ENCODE results near the gene LRRD1.
"Not testable (repeated sequence)": the region's sequence is repeated elsewhere in the genome, so short reads cannot be mapped to it uniquely, and the experiment has no call there.

LRRD1 gene

GRCh38 chr7:92121681-92122080 lies 57.3 kb downstream of the LRRD1 start:
- H3K27ac Mint-ChIP-seq, result no peak overlapping the region
- no peak overlapping the region for H3K4me3 Mint-ChIP-seq
- ATAC-seq (no peak), DNase-seq (no peak)
- H3K9me3 Mint-ChIP-seq, result no peaks in the 10 kb centered on the region
- H3K27me3 Mint-ChIP-seq, result no peaks in the 10 kb centered on the region
- H3K4me1 Mint-ChIP-seq, result peaks cover 10% of the 10 kb centered on the region

- Mint-ChIP-seq H3K27ac (peak overlapping the region in 1 of 2 donors; percentile 56), H3K9me3 (no peaks in the 10 kb centered on the region), H3K4me1 (peaks cover 10% of the 10 kb centered on the region), H3K27me3 (no peaks in the 10 kb centered on the region), H3K4me3 (no peak overlapping the region)
- ATAC-seq (no peak), DNase-seq (no peak)
Observed at GRCh38 chr7:92119213-92119759, 59.7 kb downstream of the LRRD1 start.

- Mint-ChIP-seq H3K27me3 (no peaks in the 10 kb centered on the region), H3K4me1 (peaks cover 10% of the 10 kb centered on the region), H3K4me3 (no peak overlapping the region), H3K9me3 (no peaks in the 10 kb centered on the region), H3K27ac (peak overlapping the region in 1 of 2 donors; percentile 33)
- ATAC-seq (no peak), DNase-seq (no peak)
Observed at GRCh38 chr7:92116949-92117348, 62.0 kb downstream of the LRRD1 start.

GRCh38 chr7:92115821-92116220 lies 63.1 kb downstream of the LRRD1 start:
- Mint-ChIP-seq H3K4me3 (no peak overlapping the region), H3K4me1 (peaks cover 9% of the 10 kb centered on the region), H3K27me3 (no peaks in the 10 kb centered on the region), H3K9me3 (no peaks in the 10 kb centered on the region), H3K27ac (no peak overlapping the region)
- no peak for ATAC-seq
- no peak for DNase-seq

- H3K4me3 Mint-ChIP-seq, result no peak overlapping the region
- H3K4me1 Mint-ChIP-seq, result no peaks in the 10 kb centered on the region
- no peaks in the 10 kb centered on the region for H3K27me3 Mint-ChIP-seq
- no peak for DNase-seq
- no peaks in the 10 kb centered on the region for H3K9me3 Mint-ChIP-seq
- no peak overlapping the region for H3K27ac Mint-ChIP-seq
- ATAC-seq, result no peak
Observed at GRCh38 chr7:92110857-92111256, 68.1 kb downstream of the LRRD1 start.

- H3K9me3 Mint-ChIP-seq, result no peaks in the 10 kb centered on the region
- peak overlapping the region in 1 of 2 donors; percentile 16 for H3K27ac Mint-ChIP-seq
- no peak overlapping the region for H3K4me3 Mint-ChIP-seq
- ATAC-seq, result no peak
- H3K4me1 Mint-ChIP-seq, result no peaks in the 10 kb centered on the region
- DNase-seq, result no peak
- no peaks in the 10 kb centered on the region for H3K27me3 Mint-ChIP-seq
Observed at GRCh38 chr7:92108821-92109220, 70.1 kb downstream of the LRRD1 start.

- not testable (repeated sequence) for H3K9me3 Mint-ChIP-seq, H3K4me3 Mint-ChIP-seq, ATAC-seq, H3K27ac Mint-ChIP-seq, DNase-seq, H3K4me1 Mint-ChIP-seq, H3K27me3 Mint-ChIP-seq
Observed at GRCh38 chr7:92102862-92103261, 76.1 kb downstream of the LRRD1 start.

- no peaks in the 10 kb centered on the region for H3K9me3 Mint-ChIP-seq
- H3K4me3 Mint-ChIP-seq, result no peak overlapping the region
- H3K27me3 Mint-ChIP-seq, result no peaks in the 10 kb centered on the region
- no peak for ATAC-seq
- no peak overlapping the region for H3K27ac Mint-ChIP-seq
- no peaks in the 10 kb centered on the region for H3K4me1 Mint-ChIP-seq
- no peak for DNase-seq
Observed at GRCh38 chr7:92100534-92100933, 78.4 kb downstream of the LRRD1 start.

GRCh38 chr7:92095380-92095779 lies 83.6 kb downstream of the LRRD1 start:
- Mint-ChIP-seq H3K4me1 (no peaks in the 10 kb centered on the region), H3K9me3 (no peaks in the 10 kb centered on the region), H3K27ac (no peak overlapping the region), H3K27me3 (no peaks in the 10 kb centered on the region), H3K4me3 (no peak overlapping the region)
- DNase-seq (no peak), ATAC-seq (no peak)
